ENCODE data around the gene EPB41L4B. TPM values are rescaled to one million over a fixed set of nuclear protein-coding genes. Genes with fewer than 3 reads are reported as not detected.
"Not testable (repeated sequence)": the region's sequence is repeated elsewhere in the genome, so short reads cannot be mapped to it uniquely, and the experiment has no call there.

Gene EPB41L4B
- total RNA-seq, 2 donors from 2014 or later = 6.4 to 6.6 TPM

DNA sequence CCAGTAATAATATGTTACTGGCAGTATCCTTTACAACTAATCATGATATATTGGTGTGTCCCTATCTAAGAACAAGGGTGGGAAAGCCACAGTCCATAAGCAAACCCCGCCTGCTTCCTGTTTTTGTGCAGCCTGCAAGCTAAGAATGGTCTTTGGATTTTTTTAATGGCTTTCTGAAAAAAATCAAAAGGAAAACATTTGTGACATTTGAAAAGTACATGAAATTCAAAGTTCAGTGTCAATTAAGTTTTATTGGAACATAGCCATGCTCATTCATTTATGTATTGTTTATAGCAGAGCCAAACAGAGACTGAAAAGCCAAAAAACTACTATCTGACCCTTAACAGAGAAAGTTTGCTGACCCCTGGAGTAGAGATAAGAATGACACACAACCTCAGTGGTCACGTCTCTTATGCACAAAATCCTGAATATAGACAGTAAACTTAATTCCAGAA, 188.3 kb downstream of the EPB41L4B start:
- H3K9me3 ChIP-seq (ENCODE audit: control insufficient read depth, low read length) = no peaks in the 10 kb centered on the region
- Mint-ChIP-seq H3K9me3 (no peaks in the 10 kb centered on the region), H3K4me3 (no peak overlapping the region), H3K27me3 (ENCODE audit: insufficient read depth) (peaks cover 2% of the 10 kb centered on the region), H3K27ac (no peak overlapping the region), H3K36me3 (ENCODE audit: low read depth) (no peaks in the 10 kb centered on the region), H3K4me1 (peaks cover 3% of the 10 kb centered on the region)
- whole genome bisulfite sequencing, 2 experiments (ENCODE audit: insufficient coverage in 1 of 2, insufficient read length in 1 of 2) = 93 to 100% methylated on average over 2 of the region's 2 CpGs
- H3K9ac ChIP-seq (ENCODE audit: extremely low read depth, low read length, poor library complexity, severe bottlenecking) = no peak overlapping the region
- no peaks in the 10 kb centered on the region for H3K4me1 ChIP-seq (ENCODE audit: control insufficient read depth, insufficient read depth, low read length)
- H3K4me3 ChIP-seq (ENCODE audit: low read length) = no peak overlapping the region
- TF ChIP-seq, protein P1, sequence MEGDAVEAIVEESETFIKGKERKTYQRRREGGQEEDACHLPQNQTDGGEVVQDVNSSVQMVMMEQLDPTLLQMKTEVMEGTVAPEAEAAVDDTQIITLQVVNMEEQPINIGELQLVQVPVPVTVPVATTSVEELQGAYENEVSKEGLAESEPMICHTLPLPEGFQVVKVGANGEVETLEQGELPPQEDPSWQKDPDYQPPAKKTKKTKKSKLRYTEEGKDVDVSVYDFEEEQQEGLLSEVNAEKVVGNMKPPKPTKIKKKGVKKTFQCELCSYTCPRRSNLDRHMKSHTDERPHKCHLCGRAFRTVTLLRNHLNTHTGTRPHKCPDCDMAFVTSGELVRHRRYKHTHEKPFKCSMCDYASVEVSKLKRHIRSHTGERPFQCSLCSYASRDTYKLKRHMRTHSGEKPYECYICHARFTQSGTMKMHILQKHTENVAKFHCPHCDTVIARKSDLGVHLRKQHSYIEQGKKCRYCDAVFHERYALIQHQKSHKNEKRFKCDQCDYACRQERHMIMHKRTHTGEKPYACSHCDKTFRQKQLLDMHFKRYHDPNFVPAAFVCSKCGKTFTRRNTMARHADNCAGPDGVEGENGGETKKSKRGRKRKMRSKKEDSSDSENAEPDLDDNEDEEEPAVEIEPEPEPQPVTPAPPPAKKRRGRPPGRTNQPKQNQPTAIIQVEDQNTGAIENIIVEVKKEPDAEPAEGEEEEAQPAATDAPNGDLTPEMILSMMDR (conservative IDR thresholded peaks at IDR 0.05) = peak; percentile 25
- no peak for DNase-seq
- no peaks in the 10 kb centered on the region for H3K36me3 ChIP-seq (ENCODE audit: control insufficient read depth, insufficient read depth, low read length)
- H3K27ac ChIP-seq (ENCODE audit: low read depth, low read length) = no peak overlapping the region
- no peaks in the 10 kb centered on the region for H3K27me3 ChIP-seq (ENCODE audit: control insufficient read depth, insufficient read depth, low read length, poor library complexity, severe bottlenecking)

DNA sequence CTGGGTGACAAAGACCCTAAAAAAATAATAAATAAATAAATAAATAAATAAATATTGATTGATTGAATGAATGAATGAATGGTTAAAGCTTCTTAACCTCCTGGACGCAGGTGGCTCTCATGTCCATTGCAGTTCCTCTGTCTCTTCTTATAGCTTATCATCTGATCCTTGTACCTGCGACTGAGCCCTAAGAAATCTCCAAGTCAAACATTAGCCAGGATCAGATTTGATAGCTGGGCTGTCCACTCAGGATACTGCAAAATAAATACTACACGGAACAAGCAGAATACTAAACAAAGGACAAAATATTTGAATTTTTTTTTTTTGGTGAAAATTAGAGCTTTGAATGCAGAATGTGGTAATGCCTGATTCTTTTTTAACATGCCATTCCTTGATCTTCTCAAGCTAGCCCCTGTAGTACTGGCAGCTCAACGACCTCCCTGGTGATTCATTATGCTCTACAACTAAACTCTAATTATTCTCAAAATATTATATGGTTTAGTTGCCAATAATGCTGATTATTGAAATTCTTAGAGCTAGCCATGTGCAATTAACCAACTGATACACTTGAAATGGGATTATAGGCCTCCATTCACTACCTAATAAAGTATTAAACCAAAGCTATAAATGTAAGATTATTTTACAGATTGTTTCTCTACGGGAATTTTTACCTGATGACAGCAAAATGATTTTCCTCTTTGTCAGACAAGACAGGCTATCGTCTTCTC, 191.2 kb downstream of the EPB41L4B start:
- DNase-seq = no peak
- Histone ChIP-seq H3K9me3 (ENCODE audit: control insufficient read depth, low read length) (no peaks in the 10 kb centered on the region), H3K4me3 (ENCODE audit: low read length) (no peak overlapping the region), H3K36me3 (ENCODE audit: control insufficient read depth, insufficient read depth, low read length) (no peaks in the 10 kb centered on the region), H3K27me3 (ENCODE audit: control insufficient read depth, insufficient read depth, low read length, poor library complexity, severe bottlenecking) (peaks cover 8% of the 10 kb centered on the region), H3K4me1 (ENCODE audit: control insufficient read depth, insufficient read depth, low read length) (no peaks in the 10 kb centered on the region), H3K9ac (ENCODE audit: extremely low read depth, low read length, poor library complexity, severe bottlenecking) (no peak overlapping the region), H3K27ac (ENCODE audit: low read depth, low read length) (no peak overlapping the region)
- WGBS, 2 experiments (ENCODE audit: insufficient coverage in 1 of 2, insufficient read length in 1 of 2) = 90 to 100% methylated on average over 2 to 5 of the region's 6 CpGs
- peaks cover 7% of the 10 kb centered on the region for H3K27me3 Mint-ChIP-seq (ENCODE audit: insufficient read depth)
- TF ChIP-seq, protein P1 (conservative IDR thresholded peaks at IDR 0.05) = no peak
- no peak overlapping the region for H3K27ac Mint-ChIP-seq
- H3K36me3 Mint-ChIP-seq (ENCODE audit: low read depth) = no peaks in the 10 kb centered on the region
- no peak overlapping the region for H3K4me3 Mint-ChIP-seq
- H3K4me1 Mint-ChIP-seq = peaks cover 6% of the 10 kb centered on the region
- no peaks in the 10 kb centered on the region for H3K9me3 Mint-ChIP-seq

DNA sequence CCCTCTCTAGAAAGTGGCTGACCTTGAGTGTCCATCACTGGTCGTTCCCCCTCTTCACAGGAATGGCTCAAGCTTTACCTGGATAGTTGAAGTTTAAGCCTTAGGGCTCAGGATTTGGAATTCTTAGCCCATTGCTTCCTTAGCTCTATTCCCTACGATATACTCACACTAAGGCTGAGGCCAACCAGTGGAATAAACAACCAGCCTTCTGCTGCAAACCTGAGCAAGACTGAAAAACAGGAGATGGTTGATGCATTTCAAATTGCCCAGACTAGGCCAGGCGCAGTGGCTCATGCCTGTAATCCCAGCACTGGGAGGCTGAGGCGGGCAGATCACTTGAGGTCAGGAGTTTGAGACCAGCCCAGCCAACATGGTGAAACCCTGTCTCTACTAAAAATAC, 194.2 kb downstream of the EPB41L4B start:
- 78 to 93% methylated on average over 3 to 4 of the region's 4 CpGs for WGBS, 2 experiments (ENCODE audit: insufficient coverage in 1 of 2, insufficient read length in 1 of 2)
- not testable (repeated sequence) for H3K27ac Mint-ChIP-seq; H3K27me3 ChIP-seq (ENCODE audit: control insufficient read depth, insufficient read depth, low read length, poor library complexity, severe bottlenecking); H3K27ac ChIP-seq (ENCODE audit: low read depth, low read length); H3K4me3 ChIP-seq (ENCODE audit: low read length); H3K36me3 ChIP-seq (ENCODE audit: control insufficient read depth, insufficient read depth, low read length); H3K36me3 Mint-ChIP-seq (ENCODE audit: low read depth); H3K9me3 Mint-ChIP-seq; H3K9me3 ChIP-seq (ENCODE audit: control insufficient read depth, low read length); H3K4me3 Mint-ChIP-seq; H3K4me1 ChIP-seq (ENCODE audit: control insufficient read depth, insufficient read depth, low read length); H3K9ac ChIP-seq (ENCODE audit: extremely low read depth, low read length, poor library complexity, severe bottlenecking)
- Mint-ChIP-seq H3K27me3 (ENCODE audit: insufficient read depth) (peaks cover 12% of the 10 kb centered on the region), H3K4me1 (peaks cover 13% of the 10 kb centered on the region)
- DNase-seq = peak; percentile 25
